RWPE2 (cell line): ENCODE results near the gene CAP1.

Source experiments
- ATAC-seq: fragments of 200-7000 bp; cut with Tn5 transposase; 3 replicates; pipeline ENCODE4 v1.9.1; 2021; ENCODE audit warnings: low read depth
- DNase-seq: peaks from one replicate; pipeline ENCODE4 v3.0.0-alpha.2; 2020; ENCODE audit warnings: low spot score
- H3K27ac ChIP-seq: fragments of 450-650 bp; 2 replicates; pipeline ENCODE4 v1.5.1; 2017; ENCODE audit warnings: mild to moderate bottlenecking; ENCODE audit not compliant: poor library complexity, severe bottlenecking
- H3K27me3 ChIP-seq: fragments of 250-450 bp; sonication (Bioruptor Pico); 2 replicates; pipeline ENCODE4 v1.5.1; 2021; ENCODE audit warnings: mild to moderate bottlenecking, moderate library complexity; ENCODE audit not compliant: insufficient read depth, poor library complexity, severe bottlenecking
- H3K36me3 ChIP-seq: fragments of 250-450 bp; sonication (Bioruptor Pico); 2 replicates; pipeline ENCODE4 v1.5.1; 2020; ENCODE audit warnings: low read depth, mild to moderate bottlenecking, moderate library complexity
- H3K4me1 ChIP-seq: fragments of 250-450 bp; sonication (Bioruptor Pico); 2 replicates; pipeline ENCODE4 v1.5.1; 2021; ENCODE audit warnings: mild to moderate bottlenecking, moderate library complexity; ENCODE audit not compliant: insufficient read depth, poor library complexity, severe bottlenecking
- H3K4me3 ChIP-seq: fragments of 250-450 bp; sonication (Bioruptor Pico); 2 replicates; pipeline ENCODE4 v1.5.1; 2021; ENCODE audit warnings: mild to moderate bottlenecking, moderate library complexity; ENCODE audit not compliant: severe bottlenecking
- H3K9me3 ChIP-seq: fragments of 250-450 bp; sonication (Bioruptor Pico); 2 replicates; pipeline ENCODE4 v1.5.1; 2021; ENCODE audit warnings: mild to moderate bottlenecking, moderate library complexity; ENCODE audit not compliant: severe bottlenecking
- TF ChIP-seq, protein P1 (sequence below): fragments of 450-650 bp; IDR thresholded peaks from one replicate; pipeline ENCODE4 v1.5.1; 2017; ENCODE audit warnings: mild to moderate bottlenecking, moderate library complexity; ENCODE audit not compliant: poor library complexity, severe bottlenecking

CAP1 gene

GRCh38 chr1:40073062-40073461 lies 32.5 kb downstream of the CAP1 start:
- Histone ChIP-seq H3K36me3 (peaks cover 90% of the 10 kb centered on the region), H3K4me3 (no peak overlapping the region), H3K27me3 (no peaks in the 10 kb centered on the region), H3K9me3 (no peaks in the 10 kb centered on the region), H3K27ac (no peak overlapping the region), H3K4me1 (peaks cover 13% of the 10 kb centered on the region)
- DNase-seq (no peak), ATAC-seq (no peak)
- TF ChIP-seq, protein P1, sequence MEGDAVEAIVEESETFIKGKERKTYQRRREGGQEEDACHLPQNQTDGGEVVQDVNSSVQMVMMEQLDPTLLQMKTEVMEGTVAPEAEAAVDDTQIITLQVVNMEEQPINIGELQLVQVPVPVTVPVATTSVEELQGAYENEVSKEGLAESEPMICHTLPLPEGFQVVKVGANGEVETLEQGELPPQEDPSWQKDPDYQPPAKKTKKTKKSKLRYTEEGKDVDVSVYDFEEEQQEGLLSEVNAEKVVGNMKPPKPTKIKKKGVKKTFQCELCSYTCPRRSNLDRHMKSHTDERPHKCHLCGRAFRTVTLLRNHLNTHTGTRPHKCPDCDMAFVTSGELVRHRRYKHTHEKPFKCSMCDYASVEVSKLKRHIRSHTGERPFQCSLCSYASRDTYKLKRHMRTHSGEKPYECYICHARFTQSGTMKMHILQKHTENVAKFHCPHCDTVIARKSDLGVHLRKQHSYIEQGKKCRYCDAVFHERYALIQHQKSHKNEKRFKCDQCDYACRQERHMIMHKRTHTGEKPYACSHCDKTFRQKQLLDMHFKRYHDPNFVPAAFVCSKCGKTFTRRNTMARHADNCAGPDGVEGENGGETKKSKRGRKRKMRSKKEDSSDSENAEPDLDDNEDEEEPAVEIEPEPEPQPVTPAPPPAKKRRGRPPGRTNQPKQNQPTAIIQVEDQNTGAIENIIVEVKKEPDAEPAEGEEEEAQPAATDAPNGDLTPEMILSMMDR: no peak

GRCh38 chr1:40075266-40075665 lies 34.7 kb downstream of the CAP1 start:
- Histone ChIP-seq H3K27me3 (no peaks in the 10 kb centered on the region), H3K9me3 (no peaks in the 10 kb centered on the region), H3K4me3 (no peak overlapping the region), H3K27ac (no peak overlapping the region), H3K36me3 (peaks cover 87% of the 10 kb centered on the region), H3K4me1 (peaks cover 13% of the 10 kb centered on the region)
- TF ChIP-seq, protein P1: no peak
- no peak for ATAC-seq
- DNase-seq: no peak

GRCh38 chr1:40076895-40077312 lies 36.4 kb downstream of the CAP1 start:
- no peak overlapping the region for H3K4me3 ChIP-seq
- H3K4me1 ChIP-seq: peaks cover 13% of the 10 kb centered on the region
- H3K27me3 ChIP-seq: no peaks in the 10 kb centered on the region
- peak; percentile 81 for ATAC-seq
- TF ChIP-seq, protein P1: no peak
- H3K36me3 ChIP-seq: peaks cover 85% of the 10 kb centered on the region
- DNase-seq: no peak
- H3K27ac ChIP-seq: peak overlapping the region; percentile 57
- H3K9me3 ChIP-seq: no peaks in the 10 kb centered on the region

DNA sequence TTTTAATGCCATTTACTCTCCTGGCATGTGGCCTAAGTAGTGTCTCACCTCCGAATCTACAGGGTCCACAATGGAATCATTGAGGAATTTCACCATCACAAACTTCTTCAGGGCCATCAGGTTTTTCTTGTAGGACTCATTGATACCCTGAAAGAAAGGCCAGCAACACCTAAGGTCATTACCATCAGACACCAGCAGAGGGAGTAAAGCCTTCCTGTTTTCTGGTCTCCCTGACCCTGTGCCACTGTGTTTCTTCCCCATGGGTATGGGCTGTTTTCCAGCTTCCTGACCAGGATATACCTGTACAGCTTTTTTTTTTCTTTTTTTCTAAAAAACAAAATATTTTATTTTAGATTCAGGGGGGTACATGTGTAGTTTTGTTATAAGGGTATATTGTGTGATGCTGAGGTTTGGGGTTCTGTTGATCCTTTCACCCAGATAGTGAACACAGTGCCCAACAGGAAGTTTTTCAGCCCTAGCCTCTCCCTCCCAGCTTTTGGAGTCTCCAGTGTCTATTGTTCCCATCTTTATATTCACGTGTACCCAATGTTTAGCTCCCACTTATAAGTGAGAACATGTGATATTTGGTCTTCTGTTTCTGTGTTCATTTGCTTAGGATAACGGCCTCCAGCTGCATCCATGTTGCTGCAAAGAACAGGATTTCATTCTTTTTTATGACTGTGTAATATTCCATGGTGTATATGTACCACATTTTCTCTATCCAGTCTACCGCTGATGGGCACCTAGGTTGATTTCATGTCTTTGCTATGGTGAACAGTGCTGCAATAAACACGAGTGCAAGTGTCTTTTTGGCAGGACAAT lies 38.2 kb downstream of the CAP1 start:
- peak; percentile 62 for ATAC-seq
- Histone ChIP-seq H3K4me3 (no peak overlapping the region), H3K27me3 (no peaks in the 10 kb centered on the region), H3K36me3 (peaks cover 79% of the 10 kb centered on the region), H3K4me1 (peaks cover 13% of the 10 kb centered on the region), H3K9me3 (no peaks in the 10 kb centered on the region), H3K27ac (no peak overlapping the region)
- TF ChIP-seq, protein P1: peak; percentile 85
- DNase-seq: no peak
